ENCODE data around the gene MPST. TPM values are rescaled to one million over a fixed set of nuclear protein-coding genes. Genes with fewer than 3 reads are reported as not detected.

Gene MPST
- polyA plus RNA-seq, 3 donors from 2014 or later, result 56.0 to 97.5 (median 59.7) TPM

DNA sequence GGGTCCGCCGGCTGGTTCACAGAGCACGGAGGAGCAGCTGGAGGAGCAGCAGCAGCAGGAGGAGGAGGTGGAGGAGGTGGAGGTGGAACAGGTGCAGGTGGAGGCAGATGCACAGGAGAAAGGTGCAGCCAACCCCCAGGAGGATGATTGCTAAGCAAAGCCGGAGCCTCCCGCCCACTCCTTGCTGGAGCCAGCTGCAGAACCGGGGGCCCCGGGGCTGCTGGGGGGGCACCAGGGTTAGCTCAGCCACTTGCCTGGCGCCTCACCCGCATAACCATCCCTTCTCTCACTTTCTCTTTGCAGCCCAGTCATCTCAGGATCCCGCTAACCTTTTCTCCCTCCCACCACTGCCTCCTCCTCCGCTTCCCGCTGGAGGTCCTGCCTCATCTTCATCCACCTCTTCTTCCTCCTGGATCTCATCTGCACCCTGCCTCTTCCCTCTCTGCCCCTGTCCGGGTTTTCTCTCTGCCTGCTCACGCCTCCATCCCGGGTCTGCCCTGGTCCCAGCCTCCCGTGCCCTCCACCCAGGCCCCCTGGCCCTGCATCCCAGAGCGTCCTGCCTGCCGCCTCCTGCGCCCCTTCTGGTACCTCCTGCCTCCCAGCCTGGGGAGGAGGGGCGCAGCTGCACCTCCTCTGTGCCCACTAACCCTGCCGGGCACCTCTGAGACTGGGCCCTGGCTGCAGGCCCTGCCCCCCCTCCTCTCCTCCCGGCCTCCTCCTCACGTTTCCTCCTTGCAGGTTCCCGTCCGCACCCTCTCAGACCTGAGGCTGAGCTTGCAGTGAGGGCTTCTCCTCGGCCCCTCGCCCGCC lies 41.5 kb downstream of the MPST start:
- no peaks in the 10 kb centered on the region for H3K9me3 Mint-ChIP-seq
- H3K4me3 Mint-ChIP-seq, result no peak overlapping the region
- peaks cover 0 to 17% (median 0%) of the 10 kb centered on the region in 3 donors for H3K36me3 Mint-ChIP-seq
- H3K27ac Mint-ChIP-seq, result no peak overlapping the region
- DNase-seq, result no peak
- no peaks in the 10 kb centered on the region for H3K4me1 Mint-ChIP-seq
- peaks cover 0 to 5% (median 2%) of the 10 kb centered on the region in 3 donors for H3K27me3 Mint-ChIP-seq (ENCODE audit: low read depth in 3 of 3)

DNA sequence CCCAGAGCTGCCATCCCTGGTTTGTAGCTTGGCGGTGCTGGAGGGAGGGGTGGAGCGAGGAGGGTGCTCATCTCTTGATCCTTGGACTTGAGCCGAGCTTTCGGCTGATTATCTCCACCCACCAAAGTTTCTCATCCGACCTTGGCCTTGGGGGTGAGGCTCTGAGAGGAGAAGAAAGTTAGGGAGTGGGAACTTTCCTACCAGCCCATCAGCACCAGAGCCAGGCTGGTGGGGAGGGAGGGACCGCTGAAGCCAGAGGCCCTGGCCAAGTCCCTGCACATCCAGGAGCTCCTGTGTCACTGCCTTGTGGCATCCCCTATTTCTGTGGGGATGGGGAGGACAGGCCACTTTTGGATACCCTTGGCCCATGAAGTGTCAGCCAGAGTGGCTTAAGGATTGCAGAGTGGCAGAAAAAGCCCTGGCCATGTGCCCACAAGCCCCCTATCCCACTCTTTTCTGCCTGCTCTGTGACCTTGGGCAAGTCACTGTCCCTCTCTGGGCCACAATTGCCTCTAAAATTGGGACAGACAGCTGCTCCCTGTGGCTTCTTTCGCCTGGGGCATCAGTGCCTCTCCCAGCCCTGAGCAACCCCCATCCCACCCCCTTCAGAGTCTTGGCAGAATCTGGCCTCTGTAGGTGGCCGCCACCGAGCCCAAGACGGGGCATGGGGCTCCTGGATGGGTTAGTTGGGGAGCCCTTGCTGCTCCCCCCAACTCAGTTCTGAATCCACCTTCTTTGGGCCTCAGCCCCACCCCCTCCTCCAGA lies 42.3 kb downstream of the MPST start:
- no peak overlapping the region for H3K4me3 Mint-ChIP-seq
- DNase-seq, result no peak
- H3K27me3 Mint-ChIP-seq (ENCODE audit: low read depth in 3 of 3), result peaks cover 0 to 5% (median 0%) of the 10 kb centered on the region in 3 donors
- peaks cover 0 to 15% (median 0%) of the 10 kb centered on the region in 3 donors for H3K36me3 Mint-ChIP-seq
- no peaks in the 10 kb centered on the region for H3K9me3 Mint-ChIP-seq
- no peaks in the 10 kb centered on the region for H3K4me1 Mint-ChIP-seq
- H3K27ac Mint-ChIP-seq, result no peak overlapping the region

DNA sequence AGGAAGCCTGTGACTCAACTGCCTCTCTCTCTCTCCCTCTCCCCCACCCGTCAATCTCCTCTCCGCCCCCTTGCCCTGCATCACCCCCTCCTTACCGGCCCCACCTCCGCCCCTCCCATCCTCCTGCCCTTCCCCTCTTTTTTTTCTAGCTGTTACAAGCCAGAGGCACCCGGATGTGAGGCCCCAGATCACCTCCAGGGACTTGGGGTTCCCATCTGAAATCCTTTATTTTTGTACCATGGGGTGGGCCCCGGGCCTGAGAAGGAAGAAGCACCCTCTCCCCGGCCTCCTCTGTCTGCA lies 42.8 kb downstream of the MPST start:
- DNase-seq, result no peak
- Mint-ChIP-seq H3K4me3 (no peak overlapping the region), H3K27me3 (ENCODE audit: low read depth in 3 of 3) (peaks cover 0 to 5% (median 0%) of the 10 kb centered on the region in 3 donors), H3K27ac (no peak overlapping the region), H3K4me1 (no peaks in the 10 kb centered on the region), H3K36me3 (peaks cover 0 to 9% (median 0%) of the 10 kb centered on the region in 3 donors), H3K9me3 (no peaks in the 10 kb centered on the region)

DNA sequence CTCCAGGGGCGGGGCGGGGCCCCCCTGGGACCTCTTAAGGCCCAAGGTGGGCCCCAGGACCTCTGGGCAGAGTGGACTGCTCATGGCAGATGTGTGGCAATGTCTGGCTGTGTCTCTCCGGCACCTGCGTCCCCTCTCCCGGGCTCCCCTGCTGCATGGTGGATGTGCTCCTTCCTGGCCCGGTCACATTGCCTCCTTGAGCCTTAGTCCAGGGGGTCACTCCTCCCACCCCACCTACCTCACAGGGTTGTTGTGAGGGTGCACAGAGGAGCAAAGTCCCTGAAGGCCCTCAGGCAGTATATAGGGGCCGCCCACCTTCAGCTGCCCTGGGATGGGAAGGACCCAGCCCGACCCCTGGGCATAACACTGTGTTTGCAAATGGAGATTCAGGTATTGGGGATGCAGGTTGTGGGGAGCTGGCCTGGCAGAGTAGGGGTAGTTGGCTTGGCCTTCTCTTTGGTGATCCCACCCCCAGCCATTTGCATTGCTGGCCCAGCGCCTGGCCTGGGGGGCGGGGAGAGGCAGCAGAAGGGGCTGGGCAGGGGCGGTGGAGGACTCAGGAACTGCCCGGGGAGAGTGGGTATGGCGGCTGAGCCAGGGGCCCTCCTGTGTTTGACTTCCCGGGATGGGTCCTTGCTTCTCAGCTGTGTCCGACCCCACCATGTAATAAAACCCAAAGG lies 43.3 kb downstream of the MPST start:
- H3K27ac Mint-ChIP-seq, result no peak overlapping the region

DNA sequence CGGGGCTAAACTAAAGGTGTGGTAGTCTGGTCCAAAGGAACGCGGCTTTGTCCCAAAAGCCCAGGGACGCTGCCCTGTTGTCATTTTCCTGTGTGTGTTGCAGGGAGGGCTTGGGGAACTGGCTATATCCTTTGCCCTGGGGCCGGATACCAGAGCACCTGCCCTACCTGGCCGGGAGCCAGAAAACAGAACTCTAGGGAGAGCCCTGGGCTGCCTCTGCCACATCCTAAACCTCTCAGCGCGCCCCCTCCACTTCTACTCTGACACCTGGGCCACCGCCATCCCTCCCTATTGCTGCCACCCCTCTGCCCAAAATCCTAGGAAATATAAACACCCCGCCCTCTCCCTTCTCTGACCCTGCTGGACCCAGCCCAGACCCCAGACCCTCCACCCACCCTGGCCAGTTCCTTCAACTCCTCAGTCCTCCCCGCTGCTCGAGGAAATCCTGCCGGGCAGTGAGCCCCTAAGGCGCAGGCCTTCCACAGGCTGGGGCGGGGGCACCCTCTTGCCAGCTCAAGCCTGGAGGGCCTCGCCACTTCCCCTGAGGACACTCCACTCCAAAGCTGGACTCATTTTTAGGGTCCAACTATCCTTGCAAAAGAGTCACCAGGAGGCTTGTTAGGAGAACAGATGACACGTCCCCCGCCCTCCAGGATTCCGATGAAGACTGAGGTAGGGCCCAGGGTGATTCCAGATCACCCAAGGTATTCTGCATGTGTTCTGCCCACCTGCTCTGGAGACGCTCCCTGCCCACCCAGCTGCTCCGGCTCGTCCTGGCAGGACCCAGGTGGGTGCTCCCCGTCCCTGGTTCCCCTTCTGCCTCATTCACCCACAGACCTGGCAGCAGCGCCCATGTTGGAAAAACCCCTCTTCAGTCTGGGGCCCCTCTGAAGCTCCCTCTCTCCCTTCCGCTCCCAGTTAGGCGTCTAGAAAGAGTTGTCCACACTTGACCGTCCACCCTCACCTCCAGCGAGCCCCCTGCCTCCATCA lies 44.2 kb downstream of the MPST start:
- Mint-ChIP-seq H3K9me3 (no peaks in the 10 kb centered on the region), H3K36me3 (peaks cover 0 to 5% (median 0%) of the 10 kb centered on the region in 3 donors), H3K27ac (no peak overlapping the region), H3K4me1 (no peaks in the 10 kb centered on the region), H3K27me3 (ENCODE audit: low read depth in 3 of 3) (peaks cover under 1 to 9% (median 3%) of the 10 kb centered on the region in 3 donors), H3K4me3 (no peak overlapping the region)
- no peak for DNase-seq

More for the DNA sequence above, 43.3 kb downstream of the MPST start:
- Mint-ChIP-seq H3K27me3 (ENCODE audit: low read depth in 3 of 3) (peaks cover 0 to 6% (median 3%) of the 10 kb centered on the region in 3 donors), H3K36me3 (peaks cover 0 to 6% (median 0%) of the 10 kb centered on the region in 3 donors), H3K9me3 (no peaks in the 10 kb centered on the region), H3K4me1 (no peaks in the 10 kb centered on the region), H3K4me3 (no peak overlapping the region)
- no peak for DNase-seq

DNA sequence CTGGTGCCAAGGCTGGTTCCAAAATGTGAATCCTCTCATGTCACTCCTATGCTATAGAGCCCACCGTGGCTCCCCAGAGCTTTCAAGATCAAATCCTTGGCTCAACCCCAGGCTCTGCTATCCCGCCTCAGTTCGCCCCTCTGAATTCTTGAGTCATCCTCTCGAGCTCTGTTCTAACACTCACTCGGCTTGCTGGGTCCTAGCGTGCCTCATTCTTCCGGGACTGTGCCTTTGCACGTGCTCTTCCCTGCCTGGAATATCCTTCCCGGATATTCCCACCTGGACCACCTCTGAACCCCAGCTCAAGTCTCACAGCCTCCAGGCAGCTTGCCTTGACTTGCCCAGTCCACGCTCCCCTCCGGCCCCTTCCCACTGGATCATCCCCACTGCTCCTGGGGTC lies 45.0 kb downstream of the MPST start:
- no peaks in the 10 kb centered on the region for H3K9me3 Mint-ChIP-seq
- no peak overlapping the region for H3K27ac Mint-ChIP-seq
- DNase-seq, result no peak
- no peaks in the 10 kb centered on the region for H3K4me1 Mint-ChIP-seq
- no peak overlapping the region for H3K4me3 Mint-ChIP-seq
- H3K27me3 Mint-ChIP-seq (ENCODE audit: low read depth in 3 of 3), result peaks cover 2 to 11% (median 5%) of the 10 kb centered on the region in 3 donors
- peaks cover 0 to 5% (median 0%) of the 10 kb centered on the region in 3 donors for H3K36me3 Mint-ChIP-seq

DNA sequence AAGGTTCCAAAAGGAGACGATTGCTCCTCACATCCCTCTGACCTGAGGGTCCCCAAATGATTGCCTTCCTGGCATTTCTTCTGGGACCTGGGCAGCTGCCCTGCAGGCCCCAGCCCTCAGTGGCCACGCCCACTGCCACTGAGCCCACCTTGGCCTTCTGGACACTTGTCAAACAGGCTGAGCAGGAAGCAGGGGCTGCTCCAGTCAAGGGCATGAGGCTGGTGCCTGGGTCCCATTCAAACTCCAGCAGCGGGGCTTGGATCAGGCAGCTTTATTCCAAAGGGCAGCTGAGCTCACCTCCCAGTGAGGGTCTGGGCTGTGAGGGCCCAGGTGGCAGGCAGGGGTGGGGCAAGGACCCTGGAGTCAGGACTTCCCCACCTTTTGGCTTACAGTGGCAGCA lies 45.6 kb downstream of the MPST start:
- H3K36me3 Mint-ChIP-seq, result peaks cover 0 to 5% (median 0%) of the 10 kb centered on the region in 3 donors
- no peaks in the 10 kb centered on the region for H3K9me3 Mint-ChIP-seq
- no peak overlapping the region for H3K4me3 Mint-ChIP-seq
- DNase-seq, result no peak
- H3K27me3 Mint-ChIP-seq (ENCODE audit: low read depth in 3 of 3), result peaks cover 3 to 16% (median 8%) of the 10 kb centered on the region in 3 donors
- H3K27ac Mint-ChIP-seq, result no peak overlapping the region
- no peaks in the 10 kb centered on the region for H3K4me1 Mint-ChIP-seq

DNA sequence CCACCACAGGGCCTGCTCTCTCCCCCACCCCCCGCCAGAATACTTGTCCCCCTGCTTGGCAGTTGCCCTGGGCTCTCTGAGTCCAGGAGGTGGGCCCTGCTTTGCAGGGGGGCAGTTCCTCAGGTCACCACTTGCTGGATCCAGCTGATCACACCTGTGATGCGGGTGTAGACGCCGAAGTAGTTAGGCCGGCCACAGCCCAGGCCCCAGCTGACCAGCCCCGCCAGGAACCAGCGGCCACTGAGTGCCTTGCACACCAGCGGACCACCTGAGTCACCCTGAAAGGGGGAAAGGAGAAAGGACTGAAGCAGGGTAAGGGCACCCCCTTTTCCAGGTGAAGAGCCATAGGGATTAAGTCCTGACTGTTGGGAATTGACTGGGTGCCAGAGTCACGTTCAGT lies 46.4 kb downstream of the MPST start:
- peaks cover 3 to 16% (median 8%) of the 10 kb centered on the region in 3 donors for H3K27me3 Mint-ChIP-seq (ENCODE audit: low read depth in 3 of 3)

DNA sequence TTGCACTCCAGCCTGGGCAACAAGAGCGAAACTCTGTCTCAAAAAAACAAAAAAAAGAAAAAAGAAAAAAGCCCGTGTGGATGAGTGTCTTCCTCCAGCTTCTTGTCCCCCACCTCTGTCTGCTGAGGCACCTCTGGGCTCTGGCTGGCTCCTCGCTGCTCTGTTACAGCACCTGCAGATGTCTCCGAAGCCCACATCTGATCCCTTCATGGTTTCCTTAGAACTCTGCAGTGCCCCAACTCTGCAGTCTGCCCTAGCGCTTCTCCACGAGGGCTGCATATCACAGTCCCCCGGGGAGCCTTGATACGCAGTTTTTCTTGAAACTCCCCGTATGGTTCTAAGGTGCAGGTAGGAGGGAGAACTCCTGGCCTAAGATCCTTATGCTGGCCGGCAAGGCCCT lies 47.9 kb downstream of the MPST start:
- DNase-seq, result no peak
- H3K27ac Mint-ChIP-seq, result no peak overlapping the region
- H3K27me3 Mint-ChIP-seq (ENCODE audit: low read depth in 3 of 3), result peaks cover 3 to 14% (median 8%) of the 10 kb centered on the region in 3 donors
- no peaks in the 10 kb centered on the region for H3K36me3 Mint-ChIP-seq
- no peak overlapping the region for H3K4me3 Mint-ChIP-seq
- H3K9me3 Mint-ChIP-seq, result no peaks in the 10 kb centered on the region
- H3K4me1 Mint-ChIP-seq, result no peaks in the 10 kb centered on the region

More for the DNA sequence above, 46.4 kb downstream of the MPST start:
- Mint-ChIP-seq H3K36me3 (peaks cover 0 to 5% (median 0%) of the 10 kb centered on the region in 3 donors), H3K4me3 (no peak overlapping the region), H3K27ac (no peak overlapping the region), H3K4me1 (no peaks in the 10 kb centered on the region), H3K9me3 (no peaks in the 10 kb centered on the region)
- DNase-seq, result no peak

DNA sequence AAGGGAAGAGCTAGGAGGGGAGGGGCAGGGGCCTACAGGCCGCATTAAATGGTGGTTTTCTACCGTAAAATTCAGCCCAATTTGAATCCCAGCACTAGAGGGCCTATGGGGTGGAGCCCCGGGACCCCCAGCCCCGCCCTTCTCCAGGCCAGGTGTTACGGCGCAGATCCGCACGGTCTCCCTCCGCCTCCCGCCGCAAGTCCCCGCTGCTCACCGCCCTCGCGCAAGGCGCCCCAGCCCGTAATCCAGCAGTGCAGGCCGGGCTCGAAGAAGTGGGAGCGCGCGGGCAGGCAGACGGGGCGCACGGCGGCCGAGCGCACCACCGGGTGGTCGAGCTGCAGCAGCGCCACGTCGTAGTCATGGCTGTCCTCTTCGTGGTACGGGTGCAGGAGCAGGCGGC lies 49.3 kb downstream of the MPST start:
- Mint-ChIP-seq H3K36me3 (no peaks in the 10 kb centered on the region), H3K4me1 (no peaks in the 10 kb centered on the region)
- DNase-seq, result no peak

DNA sequence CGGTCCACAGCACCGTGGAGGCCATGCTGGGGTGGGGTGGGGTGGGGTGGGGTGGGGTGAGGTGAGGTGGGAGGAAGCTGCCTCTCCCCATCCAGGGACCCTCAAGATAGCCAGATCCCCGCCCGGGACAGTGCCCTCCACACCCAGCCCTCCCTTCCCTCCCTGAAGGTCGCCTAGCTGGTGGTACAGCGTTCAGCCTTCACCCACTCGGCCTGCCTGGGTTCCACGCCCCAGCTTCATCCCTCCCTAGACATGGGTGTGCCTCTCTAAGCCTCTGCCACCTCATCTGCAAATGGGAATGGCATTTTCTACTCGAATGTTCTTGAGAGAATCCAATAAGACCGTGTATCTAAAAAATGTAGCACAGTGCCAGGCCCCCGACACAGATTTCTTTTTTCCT lies 49.8 kb downstream of the MPST start:
- Mint-ChIP-seq H3K4me1 (no peaks in the 10 kb centered on the region), H3K27me3 (ENCODE audit: low read depth in 3 of 3) (peaks cover 3 to 12% (median 8%) of the 10 kb centered on the region in 3 donors), H3K4me3 (no peak overlapping the region), H3K36me3 (no peaks in the 10 kb centered on the region), H3K9me3 (no peaks in the 10 kb centered on the region), H3K27ac (no peak overlapping the region)
- no peak for DNase-seq

More for the DNA sequence above, 49.3 kb downstream of the MPST start:
- Mint-ChIP-seq H3K4me3 (no peak overlapping the region), H3K27ac (no peak overlapping the region), H3K27me3 (ENCODE audit: low read depth in 3 of 3) (peaks cover 3 to 14% (median 8%) of the 10 kb centered on the region in 3 donors), H3K9me3 (no peaks in the 10 kb centered on the region)

DNA sequence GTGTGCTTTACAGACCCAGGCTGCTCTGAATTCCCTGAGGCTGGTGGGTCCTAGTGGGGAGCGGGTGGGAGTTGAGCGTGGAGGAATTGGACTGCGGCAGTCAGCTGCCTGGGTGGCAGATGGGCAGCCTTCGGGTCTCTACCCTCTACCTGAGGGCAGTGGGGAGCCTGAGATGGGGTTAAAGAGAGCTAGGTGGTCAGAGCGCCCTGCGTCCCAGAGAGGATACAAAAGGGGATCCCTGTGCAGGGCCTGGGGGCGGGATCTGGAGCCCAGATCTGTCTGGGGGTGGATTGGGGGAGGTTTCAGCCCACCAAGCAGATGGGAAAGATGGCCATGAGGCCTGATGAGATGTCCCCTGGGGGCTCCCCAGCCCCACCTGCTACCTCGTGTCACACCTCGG lies 50.2 kb downstream of the MPST start:
- H3K27ac Mint-ChIP-seq, result no peak overlapping the region
- H3K36me3 Mint-ChIP-seq, result no peaks in the 10 kb centered on the region
- H3K4me3 Mint-ChIP-seq, result no peak overlapping the region
- no peak for DNase-seq
- no peaks in the 10 kb centered on the region for H3K9me3 Mint-ChIP-seq
- no peaks in the 10 kb centered on the region for H3K4me1 Mint-ChIP-seq
- H3K27me3 Mint-ChIP-seq (ENCODE audit: low read depth in 3 of 3), result peaks cover 3 to 12% (median 8%) of the 10 kb centered on the region in 3 donors

DNA sequence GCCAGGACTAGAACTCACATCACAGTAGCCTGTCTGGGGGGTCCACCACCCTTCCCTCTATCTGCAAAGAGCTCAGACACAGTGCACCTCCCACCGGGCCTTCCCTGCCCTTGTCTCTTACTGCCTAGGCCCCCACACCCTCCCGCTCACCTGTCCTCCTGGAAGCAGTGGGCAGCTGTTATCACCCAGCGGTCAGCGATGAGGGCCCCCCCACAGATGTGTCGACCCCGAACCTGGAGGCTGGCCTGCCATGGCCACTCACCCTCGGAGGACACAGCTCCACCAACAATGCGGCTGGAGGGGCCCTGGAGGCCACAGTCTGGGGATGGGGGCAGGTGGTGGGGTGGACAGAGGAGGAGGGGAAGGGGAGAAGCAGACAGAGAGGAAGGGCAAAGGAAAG lies 50.8 kb downstream of the MPST start:
- Mint-ChIP-seq H3K27ac (no peak overlapping the region), H3K4me3 (no peak overlapping the region), H3K27me3 (ENCODE audit: low read depth in 3 of 3) (peaks cover 3 to 11% (median 8%) of the 10 kb centered on the region in 3 donors), H3K9me3 (no peaks in the 10 kb centered on the region), H3K36me3 (no peaks in the 10 kb centered on the region), H3K4me1 (no peaks in the 10 kb centered on the region)
- DNase-seq, result no peak
